DMS 273 (cell line): ENCODE data around the gene NCKIPSD.

ENCODE experiments used
- DNase-seq: peaks from one replicate; lab custom pipeline; 2025; ENCODE audit not compliant: unreplicated experiment; lab: John Stamatoyannopoulos, UW

NCKIPSD gene

GRCh38 chr3:48624767-48625166 lies 60.9 kb downstream of the NCKIPSD start:
- DNase-seq = no peak

GRCh38 chr3:48623851-48624547 lies 61.7 kb downstream of the NCKIPSD start:
- no peak for DNase-seq
